Keratinocyte (primary cell): Measurements from ENCODE around the gene MARCHF10.

ENCODE experiments used
- EZH2 ChIP-seq: IDR thresholded peaks from one replicate; pipeline ENCODE4 v1.6.1; 2012; ENCODE audit warnings: inconsistent platforms, mild to moderate bottlenecking, low read length, moderate library complexity
- TF ChIP-seq, protein P1 (sequence below), 3 experiments: IDR thresholded peaks in 1 of 3; conservative IDR thresholded peaks in 1 of 3; optimal IDR thresholded peaks in 1 of 3; 2 replicates in 2 of 3; 3 replicates in 1 of 3; pipeline versions ENCODE3 to v1.5.1; 2011; ENCODE audit warnings: low read length in 3 of 3, mild to moderate bottlenecking in 3 of 3, moderate library complexity in 2 of 3, control low read depth in 1 of 3, inconsistent platforms in 1 of 3; ENCODE audit not compliant: insufficient read depth in 2 of 3; ENCODE audit errors: extremely low read depth in 1 of 3

DNA sequence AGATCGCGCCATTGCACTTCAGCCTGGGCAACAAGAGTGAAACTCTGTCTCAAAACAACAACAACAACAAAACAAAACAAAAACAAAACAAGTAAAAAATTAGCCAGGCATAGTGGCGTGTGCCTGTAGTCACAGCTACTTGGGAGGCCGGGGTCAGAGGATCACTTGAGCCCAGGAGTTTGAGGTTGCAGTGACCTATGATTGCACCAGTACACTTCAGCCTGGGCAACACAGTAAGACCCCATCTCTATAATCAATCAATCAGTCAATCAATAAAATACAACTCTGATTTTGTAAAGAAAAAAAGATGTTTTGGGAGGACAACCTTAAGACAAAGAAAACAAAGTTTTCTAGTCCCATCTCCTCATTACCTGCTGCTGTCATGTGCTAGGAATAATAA is 51.9 kb downstream of the MARCHF10 start:
- TF ChIP-seq EZH2: no peak
- TF ChIP-seq, protein P1, sequence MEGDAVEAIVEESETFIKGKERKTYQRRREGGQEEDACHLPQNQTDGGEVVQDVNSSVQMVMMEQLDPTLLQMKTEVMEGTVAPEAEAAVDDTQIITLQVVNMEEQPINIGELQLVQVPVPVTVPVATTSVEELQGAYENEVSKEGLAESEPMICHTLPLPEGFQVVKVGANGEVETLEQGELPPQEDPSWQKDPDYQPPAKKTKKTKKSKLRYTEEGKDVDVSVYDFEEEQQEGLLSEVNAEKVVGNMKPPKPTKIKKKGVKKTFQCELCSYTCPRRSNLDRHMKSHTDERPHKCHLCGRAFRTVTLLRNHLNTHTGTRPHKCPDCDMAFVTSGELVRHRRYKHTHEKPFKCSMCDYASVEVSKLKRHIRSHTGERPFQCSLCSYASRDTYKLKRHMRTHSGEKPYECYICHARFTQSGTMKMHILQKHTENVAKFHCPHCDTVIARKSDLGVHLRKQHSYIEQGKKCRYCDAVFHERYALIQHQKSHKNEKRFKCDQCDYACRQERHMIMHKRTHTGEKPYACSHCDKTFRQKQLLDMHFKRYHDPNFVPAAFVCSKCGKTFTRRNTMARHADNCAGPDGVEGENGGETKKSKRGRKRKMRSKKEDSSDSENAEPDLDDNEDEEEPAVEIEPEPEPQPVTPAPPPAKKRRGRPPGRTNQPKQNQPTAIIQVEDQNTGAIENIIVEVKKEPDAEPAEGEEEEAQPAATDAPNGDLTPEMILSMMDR (optimal IDR thresholded peaks at IDR 0.05 in 1 of 3, IDR thresholded peaks at IDR 0.05 in 1 of 3, conservative IDR thresholded peaks at IDR 0.05 in 1 of 3; ENCODE audit: extremely low read depth in 1 of 3, insufficient read depth in 2 of 3, low read length in 3 of 3): no peak
